Peyer's patch (tissue), 4 donors: ENCODE data around the gene CLCN7.

Source experiments
- POLR2A ChIP-seq, 2 donors: fragments of 450-650 bp; IDR thresholded peaks; one replicate each; pipeline ENCODE4 v1.5.1; 2017; ENCODE audit warnings: antibody characterized with exemption in 2 of 2, mild to moderate bottlenecking in 2 of 2, moderate library complexity in 2 of 2
- TF ChIP-seq, protein P1 (sequence below), 6 experiments: fragments of 450-650 bp in 4 of 6; fragments of 200-600 bp in 2 of 6; sonication (generic) in 1 of 6; IDR thresholded peaks; one replicate each; pipeline ENCODE4 v1.5.1; 2017 to 2019; ENCODE audit warnings: antibody characterized with exemption in 6 of 6, mild to moderate bottlenecking in 3 of 6, moderate library complexity in 1 of 6

DNA sequence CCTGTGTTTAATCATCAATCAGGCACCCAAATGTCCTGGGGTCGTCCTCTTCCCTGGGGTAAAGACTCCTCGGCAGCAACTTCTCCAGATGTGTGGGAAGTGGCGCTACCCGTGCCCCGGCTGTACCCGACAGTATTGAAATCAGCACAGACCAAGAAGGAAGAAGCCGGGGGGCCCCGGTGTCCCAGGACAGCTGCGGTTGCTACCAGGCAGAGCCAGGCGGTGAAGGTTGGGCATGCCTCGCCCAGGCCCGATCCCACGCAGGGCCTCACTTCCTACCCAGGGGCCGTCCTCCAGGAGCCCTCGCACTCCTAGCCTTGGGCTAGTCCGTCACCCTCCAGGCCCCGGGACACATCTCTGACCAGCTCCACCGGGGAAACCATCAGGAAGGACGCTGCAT is 21.5 kb downstream of the CLCN7 start:
- TF ChIP-seq, protein P1, sequence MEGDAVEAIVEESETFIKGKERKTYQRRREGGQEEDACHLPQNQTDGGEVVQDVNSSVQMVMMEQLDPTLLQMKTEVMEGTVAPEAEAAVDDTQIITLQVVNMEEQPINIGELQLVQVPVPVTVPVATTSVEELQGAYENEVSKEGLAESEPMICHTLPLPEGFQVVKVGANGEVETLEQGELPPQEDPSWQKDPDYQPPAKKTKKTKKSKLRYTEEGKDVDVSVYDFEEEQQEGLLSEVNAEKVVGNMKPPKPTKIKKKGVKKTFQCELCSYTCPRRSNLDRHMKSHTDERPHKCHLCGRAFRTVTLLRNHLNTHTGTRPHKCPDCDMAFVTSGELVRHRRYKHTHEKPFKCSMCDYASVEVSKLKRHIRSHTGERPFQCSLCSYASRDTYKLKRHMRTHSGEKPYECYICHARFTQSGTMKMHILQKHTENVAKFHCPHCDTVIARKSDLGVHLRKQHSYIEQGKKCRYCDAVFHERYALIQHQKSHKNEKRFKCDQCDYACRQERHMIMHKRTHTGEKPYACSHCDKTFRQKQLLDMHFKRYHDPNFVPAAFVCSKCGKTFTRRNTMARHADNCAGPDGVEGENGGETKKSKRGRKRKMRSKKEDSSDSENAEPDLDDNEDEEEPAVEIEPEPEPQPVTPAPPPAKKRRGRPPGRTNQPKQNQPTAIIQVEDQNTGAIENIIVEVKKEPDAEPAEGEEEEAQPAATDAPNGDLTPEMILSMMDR (IDR thresholded peaks at IDR 0.05), result no peak
- no peak for TF ChIP-seq POLR2A (IDR thresholded peaks at IDR 0.05)
